GM19193 (cell line): Measurements from ENCODE around the gene LCN12.

Experiments
- POLR2A ChIP-seq: IDR thresholded peaks from 4 replicates; pipeline ENCODE4 v1.6.1; 2011; ENCODE audit not compliant: insufficient read depth, insufficient read length; ENCODE audit errors: extremely low read depth

LCN12 gene

GRCh38 chr9:136978865-136979544 is 26.9 kb downstream of the LCN12 start:
- TF ChIP-seq POLR2A, result no peak

- TF ChIP-seq POLR2A, result no peak
Observed at GRCh38 chr9:136979769-136980587, 27.9 kb downstream of the LCN12 start.

DNA sequence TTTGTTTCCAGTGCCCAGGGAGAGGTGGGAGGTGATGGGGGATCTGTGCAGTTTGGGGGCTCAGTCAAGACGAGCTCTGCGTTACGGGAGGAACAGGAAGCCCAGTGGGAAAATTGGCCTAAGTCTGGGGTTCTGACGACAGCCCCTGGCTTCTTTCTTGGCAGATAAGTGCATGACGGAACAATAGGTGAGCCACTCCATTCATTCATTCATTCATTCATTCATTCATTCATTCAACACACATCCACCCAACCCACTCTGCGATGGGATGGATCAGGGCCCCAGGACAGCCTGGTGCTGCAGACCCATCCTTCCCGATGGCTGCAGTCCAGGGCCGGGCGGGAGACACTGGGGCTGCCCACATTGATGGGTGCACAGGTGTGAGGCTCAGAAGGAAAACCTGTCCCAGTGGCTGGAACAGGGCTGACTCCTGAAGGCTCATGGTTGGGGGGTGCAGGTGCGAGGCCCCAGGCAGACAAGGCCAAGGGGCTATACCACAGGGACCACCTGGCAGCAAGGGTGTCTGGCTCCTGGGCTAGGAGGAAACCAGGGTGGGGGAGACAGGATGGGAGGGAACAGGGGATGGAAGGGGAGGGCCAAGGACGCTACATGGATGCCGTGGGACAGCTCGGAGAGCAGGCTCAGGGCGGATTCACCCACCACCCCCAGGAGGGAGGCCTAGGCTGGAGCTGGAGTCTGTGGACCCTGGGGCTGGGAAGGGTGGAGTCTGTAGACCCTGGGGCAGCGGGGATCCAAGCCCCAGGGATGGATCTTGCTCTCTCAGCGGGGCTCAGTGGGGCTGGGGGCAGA is 28.8 kb downstream of the LCN12 start:
- TF ChIP-seq POLR2A, result no peak

- no peak for TF ChIP-seq POLR2A
Observed at GRCh38 chr9:136981588-136982231, 29.6 kb downstream of the LCN12 start.

- no peak for TF ChIP-seq POLR2A
Observed at GRCh38 chr9:136982232-136983051, 30.4 kb downstream of the LCN12 start, which contains the start of gene LCNL1. Gene LCNL1, plus strand, starts transcription at chr9:136982993. Its CDS starts 594 bp downstream, at chr9:136983587.

DNA sequence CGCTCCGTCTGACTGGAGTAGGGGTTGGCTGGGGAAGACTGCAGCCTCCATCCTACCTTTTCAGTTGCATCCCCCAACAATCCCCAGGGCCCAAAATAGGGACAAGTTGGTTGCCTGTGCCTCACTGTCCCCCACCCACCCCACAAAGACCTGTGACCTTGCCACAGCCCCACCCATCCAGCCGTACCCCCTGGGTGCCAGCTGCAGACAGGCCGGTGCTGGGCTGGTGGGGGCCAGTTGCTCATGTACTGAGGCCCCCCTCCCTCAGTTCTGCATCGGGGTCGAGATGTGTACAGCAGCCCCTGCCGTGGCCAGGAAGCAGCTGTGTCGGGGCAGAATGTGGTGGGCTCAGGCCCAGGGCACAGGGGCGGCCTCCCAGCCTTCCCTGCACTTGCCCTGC is 31.1 kb downstream of the LCN12 start:
- no peak for TF ChIP-seq POLR2A

GRCh38 chr9:136983656-136984314 is 31.7 kb downstream of the LCN12 start:
- no peak for TF ChIP-seq POLR2A

- no peak for TF ChIP-seq POLR2A
Observed at GRCh38 chr9:136984464-136985026, 32.5 kb downstream of the LCN12 start.

GRCh38 chr9:136985027-136985602 is 33.0 kb downstream of the LCN12 start:
- TF ChIP-seq POLR2A, result no peak

DNA sequence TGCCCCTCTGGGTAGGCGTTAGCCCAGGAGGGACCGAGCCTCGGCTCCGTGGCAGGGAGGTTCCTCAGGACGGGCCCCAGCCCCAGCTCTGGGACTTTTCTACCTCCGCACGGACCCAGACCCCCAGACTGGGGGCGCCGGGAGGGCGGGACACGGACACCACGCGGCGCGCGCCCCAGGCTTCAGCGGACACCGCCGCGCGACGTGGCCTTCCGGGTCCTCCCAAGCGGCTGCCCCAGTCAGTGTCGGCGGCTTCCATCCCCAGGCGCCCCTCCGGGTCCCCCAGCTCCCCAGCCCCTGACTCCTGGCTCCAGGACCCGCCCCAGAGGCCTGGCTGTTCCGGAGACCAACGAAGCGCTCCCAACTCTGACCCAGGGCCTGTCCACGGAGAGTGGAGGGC is 33.8 kb downstream of the LCN12 start:
- no peak for TF ChIP-seq POLR2A

- TF ChIP-seq POLR2A, result no peak
Observed at GRCh38 chr9:136988872-136989271, 36.8 kb downstream of the LCN12 start.

GRCh38 chr9:136990242-136990911 is 38.3 kb downstream of the LCN12 start:
- TF ChIP-seq POLR2A, result no peak

GRCh38 chr9:136991993-136992818 is 40.1 kb downstream of the LCN12 start, which contains the start of gene PAXX:
Gene PAXX, plus strand, starts transcription at chr9:136992422. Its CDS starts 22 bp downstream, at chr9:136992444.
- peak; percentile 64 for TF ChIP-seq POLR2A
